Lower lobe of right lung (tissue), 2 donors: Measurements from ENCODE around the gene THOC6. TPM values are rescaled to one million over a fixed set of nuclear protein-coding genes. Genes with fewer than 3 reads are reported as not detected.

Source experiments
- ATAC-seq, 2 donors: fragments of 200-7000 bp; cut with Tn5 transposase; one replicate each; pipeline ENCODE4 v1.9.1; 2020 to 2022; ENCODE audit warnings: mild to moderate bottlenecking in 2 of 2, moderate library complexity in 2 of 2
- DNase-seq: peaks from one replicate; pipeline ENCODE4 v3.0.0-alpha.2; 2020
- H3K27ac ChIP-seq: fragments of 200-600 bp; one replicate; pipeline ENCODE4 v1.8.0; 2022
- H3K27me3 ChIP-seq: fragments of 200-600 bp; one replicate; pipeline ENCODE4 v1.8.0; 2022; ENCODE audit warnings: low read depth
- H3K36me3 ChIP-seq: fragments of 200-600 bp; one replicate; pipeline ENCODE4 v1.8.0; 2022; ENCODE audit warnings: mild to moderate bottlenecking
- H3K4me1 ChIP-seq: fragments of 200-600 bp; one replicate; pipeline ENCODE4 v1.8.0; 2022
- H3K4me3 ChIP-seq: fragments of 200-600 bp; one replicate; pipeline ENCODE4 v1.8.0; 2022; ENCODE audit warnings: mild to moderate bottlenecking
- H3K9me3 ChIP-seq: fragments of 200-600 bp; one replicate; pipeline ENCODE4 v1.8.0; 2022
- intact Hi-C: fragments of 100-400 bp; cut with DNase I; formaldehyde crosslinking; loops from one replicate; pipeline ENCODE4 v1.11.0; 2022
- total RNA-seq: library from RNA; stranded (reverse); fragmentation: NEBNext Ultra II Directional; extraction: Animal tissue kit (Norgen Biotek cat#: 25700); gene quantifications from one replicate; pipeline ENCODE4 v1.2.1, GENCODE V29; 2021
- TF ChIP-seq, protein P1 (sequence below): fragments of 200-600 bp; IDR thresholded peaks from one replicate; pipeline ENCODE4 v1.8.0; 2022; ENCODE audit warnings: antibody characterized with exemption, mild to moderate bottlenecking
- donor health status: DM: no; HTN: yes; CAD: no; lungs with severe emphysema.

The THOC6 gene
- total RNA-seq, 1 donor from 2014 or later, result 26.8 TPM

DNA sequence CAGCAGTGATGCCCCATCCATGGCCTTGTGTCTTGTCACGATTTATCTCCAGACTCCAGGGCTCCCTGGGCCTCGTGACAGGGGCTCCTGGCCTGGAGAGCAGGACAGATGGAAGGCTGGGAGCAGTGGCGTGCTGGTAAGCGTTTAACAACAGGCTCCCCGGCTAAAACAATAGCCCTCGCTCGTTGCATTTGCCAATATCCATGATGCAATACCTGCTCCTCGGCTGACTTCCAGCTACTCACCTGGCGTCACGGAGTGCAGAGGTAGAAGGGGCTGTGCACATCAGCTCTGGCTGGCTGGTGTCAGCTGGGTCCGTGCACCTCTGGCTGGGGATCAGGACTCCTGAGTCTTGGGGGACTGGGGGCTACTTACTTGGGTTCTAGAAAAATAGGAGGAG lies 14.4 kb downstream of the THOC6 start:
- ATAC-seq (peak in 1 of 2 donors; percentile 48), DNase-seq (no peak)
- H3K4me1 ChIP-seq, result peaks cover 11% of the 10 kb centered on the region
- H3K27me3 ChIP-seq, result peaks cover 83% of the 10 kb centered on the region
- H3K27ac ChIP-seq, result no peak overlapping the region
- intact Hi-C loops, result no loop called here
- H3K36me3 ChIP-seq, result no peaks in the 10 kb centered on the region
- TF ChIP-seq, protein P1, sequence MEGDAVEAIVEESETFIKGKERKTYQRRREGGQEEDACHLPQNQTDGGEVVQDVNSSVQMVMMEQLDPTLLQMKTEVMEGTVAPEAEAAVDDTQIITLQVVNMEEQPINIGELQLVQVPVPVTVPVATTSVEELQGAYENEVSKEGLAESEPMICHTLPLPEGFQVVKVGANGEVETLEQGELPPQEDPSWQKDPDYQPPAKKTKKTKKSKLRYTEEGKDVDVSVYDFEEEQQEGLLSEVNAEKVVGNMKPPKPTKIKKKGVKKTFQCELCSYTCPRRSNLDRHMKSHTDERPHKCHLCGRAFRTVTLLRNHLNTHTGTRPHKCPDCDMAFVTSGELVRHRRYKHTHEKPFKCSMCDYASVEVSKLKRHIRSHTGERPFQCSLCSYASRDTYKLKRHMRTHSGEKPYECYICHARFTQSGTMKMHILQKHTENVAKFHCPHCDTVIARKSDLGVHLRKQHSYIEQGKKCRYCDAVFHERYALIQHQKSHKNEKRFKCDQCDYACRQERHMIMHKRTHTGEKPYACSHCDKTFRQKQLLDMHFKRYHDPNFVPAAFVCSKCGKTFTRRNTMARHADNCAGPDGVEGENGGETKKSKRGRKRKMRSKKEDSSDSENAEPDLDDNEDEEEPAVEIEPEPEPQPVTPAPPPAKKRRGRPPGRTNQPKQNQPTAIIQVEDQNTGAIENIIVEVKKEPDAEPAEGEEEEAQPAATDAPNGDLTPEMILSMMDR, result no peak
- no peaks in the 10 kb centered on the region for H3K9me3 ChIP-seq
- no peak overlapping the region for H3K4me3 ChIP-seq

DNA sequence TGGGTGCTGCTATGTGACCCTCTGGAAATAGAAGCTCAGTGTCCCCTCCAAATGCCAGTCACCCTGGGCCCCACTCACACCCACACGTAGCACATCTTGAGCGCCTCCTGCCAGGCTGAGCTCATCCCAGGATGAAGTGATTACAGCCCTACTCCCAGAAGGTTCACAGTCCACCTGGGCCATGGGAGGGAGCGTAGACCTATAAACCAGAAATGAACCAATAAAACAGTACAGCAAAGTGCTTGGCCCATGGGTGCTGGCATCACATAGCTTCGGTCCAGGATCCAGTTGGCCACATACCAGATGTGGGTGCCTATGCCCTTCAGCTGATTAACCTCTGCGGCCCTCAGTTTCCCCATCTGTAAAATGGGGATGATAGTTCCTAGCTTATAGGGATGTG lies 15.1 kb downstream of the THOC6 start:
- H3K27me3 ChIP-seq, result peaks cover 85% of the 10 kb centered on the region

DNA sequence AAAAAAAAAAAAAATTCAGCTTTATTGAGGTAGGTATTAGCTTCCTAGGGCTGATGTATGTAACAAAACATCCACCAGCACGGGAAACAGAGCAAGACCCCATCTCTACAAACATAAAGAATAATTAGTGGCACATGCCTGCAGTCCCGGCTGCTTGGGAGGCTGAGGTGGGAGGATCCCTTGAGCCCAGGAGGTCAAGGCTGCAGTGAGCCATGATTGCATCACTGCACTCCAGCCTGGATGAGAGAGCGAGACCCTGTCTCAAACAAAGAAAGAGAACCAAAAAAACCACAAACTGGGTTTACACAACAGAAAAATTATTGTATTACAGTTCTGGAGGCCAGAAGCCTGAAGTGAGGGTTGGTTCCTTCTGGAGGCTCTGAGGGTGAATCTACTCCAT lies 18.5 kb downstream of the THOC6 start:
- no peaks in the 10 kb centered on the region for H3K9me3 ChIP-seq
- H3K27me3 ChIP-seq, result peaks cover 86% of the 10 kb centered on the region
- TF ChIP-seq, protein P1, result no peak
- DNase-seq (no peak), ATAC-seq (no peak)
- intact Hi-C loops, result no loop called here
- no peaks in the 10 kb centered on the region for H3K36me3 ChIP-seq
- H3K4me3 ChIP-seq, result no peak overlapping the region
- H3K27ac ChIP-seq, result no peak overlapping the region
- H3K4me1 ChIP-seq, result peaks cover 21% of the 10 kb centered on the region

More for the DNA sequence above, 15.1 kb downstream of the THOC6 start:
- no peak for DNase-seq
- no peak for ATAC-seq
- intact Hi-C loops, result no loop called here
- Histone ChIP-seq H3K4me3 (no peak overlapping the region), H3K36me3 (no peaks in the 10 kb centered on the region), H3K4me1 (peaks cover 11% of the 10 kb centered on the region), H3K27ac (no peak overlapping the region), H3K9me3 (no peaks in the 10 kb centered on the region)
- TF ChIP-seq, protein P1, result no peak

DNA sequence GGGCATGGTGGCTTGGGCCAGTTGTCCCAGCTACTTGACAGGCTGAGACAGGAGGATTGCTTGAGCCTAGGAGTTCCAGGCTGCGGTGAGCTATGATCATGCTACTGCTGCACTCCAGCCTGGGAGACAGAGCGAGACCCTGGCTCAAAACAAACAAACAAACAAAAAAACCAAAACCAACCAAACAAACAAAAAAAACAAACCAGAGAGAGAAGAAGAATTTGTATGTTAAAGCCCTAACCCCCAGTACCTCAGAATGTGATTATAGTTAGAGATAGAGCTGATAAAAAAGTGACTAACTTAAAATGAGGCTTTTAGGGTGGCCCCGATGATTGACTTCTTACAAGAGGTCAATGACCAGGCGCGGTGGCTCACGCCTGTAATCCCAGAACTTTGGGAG lies 20.9 kb downstream of the THOC6 start:
- Histone ChIP-seq H3K4me1 (peaks cover 21% of the 10 kb centered on the region), H3K36me3 (no peaks in the 10 kb centered on the region), H3K27ac (no peak overlapping the region), H3K9me3 (no peaks in the 10 kb centered on the region), H3K4me3 (no peak overlapping the region), H3K27me3 (peaks cover 84% of the 10 kb centered on the region)
- DNase-seq, result no peak
- ATAC-seq, result no peak
- TF ChIP-seq, protein P1, result no peak
- intact Hi-C loops, result no loop called here

DNA sequence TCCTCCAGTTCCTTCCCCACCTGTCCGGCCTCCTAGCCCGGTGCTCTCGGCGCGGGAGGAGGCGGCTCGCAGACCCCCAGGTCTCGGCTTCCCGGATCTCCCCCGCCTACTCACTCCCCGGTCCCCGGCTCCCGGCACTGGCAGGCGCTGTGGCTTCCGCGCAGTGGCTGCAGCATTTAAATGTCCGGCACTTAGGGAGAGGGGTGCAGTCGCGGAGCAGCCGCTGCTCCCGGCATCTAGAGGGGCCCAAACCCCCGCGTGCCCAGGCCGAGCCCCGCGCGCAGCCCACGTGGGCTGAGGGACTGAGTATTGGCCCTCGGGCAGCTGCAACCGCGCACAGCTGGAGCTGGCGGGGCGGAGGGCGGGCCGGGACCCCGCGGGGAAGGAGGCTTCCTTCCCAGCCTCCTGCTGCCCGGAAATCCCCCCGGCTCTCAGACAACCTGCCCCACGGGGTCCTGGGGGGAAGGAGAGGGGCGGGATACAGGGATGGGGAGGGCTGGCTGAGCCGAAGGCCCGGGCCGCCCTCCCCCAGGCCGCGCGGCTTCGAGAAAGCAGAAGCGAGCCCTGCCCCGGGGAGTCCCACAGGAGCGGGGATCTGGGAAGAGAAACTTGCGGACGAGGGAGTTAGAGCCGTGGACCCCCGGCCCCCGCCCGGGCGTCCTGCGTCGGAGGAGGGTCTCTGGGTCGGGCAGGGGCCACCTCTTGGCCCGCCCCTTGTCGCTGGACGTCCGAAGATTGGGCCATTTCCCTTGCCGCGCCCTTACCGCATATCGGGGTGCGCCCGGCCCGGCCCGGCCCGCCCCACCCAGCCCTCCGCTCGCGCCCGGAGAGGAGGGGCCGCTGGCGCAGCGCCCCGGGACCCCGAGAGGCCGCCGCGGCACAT lies 22.2 kb downstream of the THOC6 start, which contains the start of gene MMP25:
Gene MMP25 (plus strand): TSS at position 804 of the 883 bp plus-strand sequence. CDS start 357 bp downstream, outside the sequence.
- H3K27me3 ChIP-seq, result peaks cover 80% of the 10 kb centered on the region
- peak; percentile 55 to 73 for ATAC-seq
- no peaks in the 10 kb centered on the region for H3K9me3 ChIP-seq
- TF ChIP-seq, protein P1, result no peak
- H3K36me3 ChIP-seq, result no peaks in the 10 kb centered on the region
- intact Hi-C loops, result no loop called here
- H3K27ac ChIP-seq, result peak within 1 kb of the TSS; percentile 65
- peak within 1 kb of the TSS; percentile 52 for H3K4me3 ChIP-seq
- H3K4me1 ChIP-seq, result peaks cover 21% of the 10 kb centered on the region
- DNase-seq, result no peak
